ENCODE results near the gene LUC7L.
A peak's percentile ranks its signal among the peaks of the same experiment; 100 is the strongest.
"Not testable (repeated sequence)": the region's sequence is repeated elsewhere in the genome, so short reads cannot be mapped to it uniquely, and the experiment has no call there.

Gene LUC7L

GRCh38 chr16:167122-167690 lies 62.0 kb downstream of the LUC7L start:
- Histone ChIP-seq H3K4me3 (ENCODE audit: low read length in 2 of 2) (no peak overlapping the region), H3K36me3 (ENCODE audit: control insufficient read depth in 2 of 2, insufficient read depth in 2 of 2, low read length in 2 of 2) (no peaks in the 10 kb centered on the region), H3K27me3 (ENCODE audit: control insufficient read depth in 2 of 2, insufficient read depth in 2 of 2, low read length in 2 of 2) (peaks cover 36 to 48% of the 10 kb centered on the region in 2 donors), H3K9me3 (ENCODE audit: control insufficient read depth in 2 of 2, low read length in 2 of 2) (no peaks in the 10 kb centered on the region), H3K27ac (ENCODE audit: low read depth in 2 of 2, low read length in 2 of 2) (no peak overlapping the region), H3K9ac (ENCODE audit: low read depth in 1 of 2, low read length in 2 of 2) (no peak overlapping the region), H3K4me1 (ENCODE audit: control insufficient read depth in 2 of 2, insufficient read depth in 2 of 2, low read length in 2 of 2) (peaks cover 0 to 2% of the 10 kb centered on the region in 2 donors)

GRCh38 chr16:166375-167121 lies 62.7 kb downstream of the LUC7L start:
- no peak overlapping the region for H3K4me3 ChIP-seq (ENCODE audit: low read length in 2 of 2)
- peaks cover 0 to 2% of the 10 kb centered on the region in 2 donors for H3K4me1 ChIP-seq (ENCODE audit: control insufficient read depth in 2 of 2, insufficient read depth in 2 of 2, low read length in 2 of 2)
- no peaks in the 10 kb centered on the region for H3K36me3 ChIP-seq (ENCODE audit: control insufficient read depth in 2 of 2, insufficient read depth in 2 of 2, low read length in 2 of 2)
- no peak overlapping the region for H3K27ac ChIP-seq (ENCODE audit: low read depth in 2 of 2, low read length in 2 of 2)
- H3K9ac ChIP-seq (ENCODE audit: low read depth in 1 of 2, low read length in 2 of 2), result no peak overlapping the region
- H3K9me3 ChIP-seq (ENCODE audit: control insufficient read depth in 2 of 2, low read length in 2 of 2), result no peaks in the 10 kb centered on the region
- H3K27me3 ChIP-seq (ENCODE audit: control insufficient read depth in 2 of 2, insufficient read depth in 2 of 2, low read length in 2 of 2), result peaks cover 36 to 44% of the 10 kb centered on the region in 2 donors

DNA sequence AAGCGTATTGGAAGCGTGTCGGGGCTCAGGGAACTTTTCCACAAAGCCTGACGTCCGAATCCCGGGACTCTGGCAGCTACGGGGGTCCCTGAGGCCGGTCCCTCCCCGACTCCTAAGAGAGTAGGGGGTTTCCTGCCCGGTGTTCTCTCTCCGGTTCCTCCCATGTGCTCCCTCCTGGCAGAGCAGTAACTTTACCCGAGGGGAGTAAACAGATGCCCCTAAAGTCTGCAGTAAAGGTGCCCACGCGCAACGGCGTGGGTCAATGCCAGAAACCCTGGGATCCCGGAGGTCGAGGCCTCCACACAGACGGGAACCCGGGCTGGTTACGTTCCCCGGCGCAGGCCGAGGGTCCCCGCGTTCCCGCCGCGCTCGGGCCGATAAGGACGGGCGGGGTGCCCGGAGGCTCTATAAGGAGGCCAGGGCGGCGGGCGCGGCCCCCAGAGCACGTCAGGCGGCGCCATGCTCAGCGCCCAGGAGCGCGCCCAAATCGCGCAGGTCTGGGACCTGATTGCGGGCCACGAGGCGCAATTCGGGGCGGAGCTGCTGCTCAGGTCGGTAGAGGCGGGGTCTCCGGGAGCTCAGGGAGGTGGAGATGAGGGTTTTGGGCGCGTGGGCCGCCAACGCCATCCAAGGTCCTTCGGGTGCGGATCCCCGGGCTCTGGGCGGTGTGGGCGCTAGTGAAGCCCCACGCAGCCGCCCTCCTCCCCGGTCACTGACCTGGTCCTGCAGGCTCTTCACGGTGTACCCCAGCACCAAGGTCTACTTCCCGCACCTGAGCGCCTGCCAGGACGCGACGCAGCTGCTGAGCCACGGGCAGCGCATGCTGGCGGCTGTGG lies 63.5 kb downstream of the LUC7L start, which contains the start of gene HBM:
HBM (plus strand) TSS at position 440 of the 836 bp plus-strand sequence; CDS start at position 460, 20 bp downstream.
- Histone ChIP-seq H3K9me3 (ENCODE audit: control insufficient read depth in 2 of 2, low read length in 2 of 2) (no peaks in the 10 kb centered on the region), H3K27me3 (ENCODE audit: control insufficient read depth in 2 of 2, insufficient read depth in 2 of 2, low read length in 2 of 2) (peaks cover 36 to 44% of the 10 kb centered on the region in 2 donors), H3K27ac (ENCODE audit: low read depth in 2 of 2, low read length in 2 of 2) (no peak within 1 kb of the TSS), H3K4me3 (ENCODE audit: low read length in 2 of 2) (peak within 1 kb of the TSS in 1 of 2 donors; percentile 7), H3K9ac (ENCODE audit: low read depth in 1 of 2, low read length in 2 of 2) (no peak within 1 kb of the TSS), H3K36me3 (ENCODE audit: control insufficient read depth in 2 of 2, insufficient read depth in 2 of 2, low read length in 2 of 2) (no peaks in the 10 kb centered on the region), H3K4me1 (ENCODE audit: control insufficient read depth in 2 of 2, insufficient read depth in 2 of 2, low read length in 2 of 2) (peaks cover 0 to 2% of the 10 kb centered on the region in 2 donors)

GRCh38 chr16:164827-165538 lies 64.3 kb downstream of the LUC7L start:
- H3K9me3 ChIP-seq (ENCODE audit: control insufficient read depth in 2 of 2, low read length in 2 of 2), result no peaks in the 10 kb centered on the region
- no peaks in the 10 kb centered on the region for H3K36me3 ChIP-seq (ENCODE audit: control insufficient read depth in 2 of 2, insufficient read depth in 2 of 2, low read length in 2 of 2)
- peaks cover 36 to 44% of the 10 kb centered on the region in 2 donors for H3K27me3 ChIP-seq (ENCODE audit: control insufficient read depth in 2 of 2, insufficient read depth in 2 of 2, low read length in 2 of 2)
- H3K27ac ChIP-seq (ENCODE audit: low read depth in 2 of 2, low read length in 2 of 2), result no peak overlapping the region
- peak overlapping the region in 1 of 2 donors; percentile 7 for H3K4me3 ChIP-seq (ENCODE audit: low read length in 2 of 2)
- H3K9ac ChIP-seq (ENCODE audit: low read depth in 1 of 2, low read length in 2 of 2), result no peak overlapping the region
- H3K4me1 ChIP-seq (ENCODE audit: control insufficient read depth in 2 of 2, insufficient read depth in 2 of 2, low read length in 2 of 2), result peaks cover 0 to 2% of the 10 kb centered on the region in 2 donors

- not testable (repeated sequence) for H3K9ac ChIP-seq (ENCODE audit: low read depth in 1 of 2, low read length in 2 of 2); H3K36me3 ChIP-seq (ENCODE audit: control insufficient read depth in 2 of 2, insufficient read depth in 2 of 2, low read length in 2 of 2); H3K4me1 ChIP-seq (ENCODE audit: control insufficient read depth in 2 of 2, insufficient read depth in 2 of 2, low read length in 2 of 2); H3K27ac ChIP-seq (ENCODE audit: low read depth in 2 of 2, low read length in 2 of 2); H3K9me3 ChIP-seq (ENCODE audit: control insufficient read depth in 2 of 2, low read length in 2 of 2); H3K4me3 ChIP-seq (ENCODE audit: low read length in 2 of 2)
- H3K27me3 ChIP-seq (ENCODE audit: control insufficient read depth in 2 of 2, insufficient read depth in 2 of 2, low read length in 2 of 2), result peaks cover 35 to 44% of the 10 kb centered on the region in 2 donors
These were observed 65.0 kb downstream of the LUC7L start for GRCh38 chr16:164134-164823.

DNA sequence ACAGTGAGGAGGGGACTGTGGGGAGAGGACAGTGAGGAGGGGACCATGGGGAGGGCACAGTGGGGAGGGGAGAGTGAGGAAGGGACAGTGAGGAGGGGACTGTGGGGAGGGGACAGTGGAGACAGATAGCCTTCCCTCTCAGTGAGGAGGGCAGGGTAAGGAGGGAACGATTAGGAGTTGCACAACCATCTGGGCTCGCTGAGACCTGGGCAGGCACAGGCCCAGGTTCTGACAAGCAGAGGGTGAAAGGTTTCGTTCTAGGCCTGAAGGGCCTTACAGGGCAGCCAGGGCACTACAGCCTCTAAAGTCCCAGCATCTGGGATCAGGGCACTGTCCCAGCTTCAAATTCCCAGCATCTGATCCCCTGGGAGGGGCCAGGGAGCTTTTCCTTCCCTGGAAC lies 65.6 kb downstream of the LUC7L start:
- H3K27me3 ChIP-seq (ENCODE audit: control insufficient read depth in 2 of 2, insufficient read depth in 2 of 2, low read length in 2 of 2), result peaks cover 29 to 41% of the 10 kb centered on the region in 2 donors
- not testable (repeated sequence) for H3K4me1 ChIP-seq (ENCODE audit: control insufficient read depth in 2 of 2, insufficient read depth in 2 of 2, low read length in 2 of 2); H3K9me3 ChIP-seq (ENCODE audit: control insufficient read depth in 2 of 2, low read length in 2 of 2); H3K4me3 ChIP-seq (ENCODE audit: low read length in 2 of 2); H3K36me3 ChIP-seq (ENCODE audit: control insufficient read depth in 2 of 2, insufficient read depth in 2 of 2, low read length in 2 of 2); H3K27ac ChIP-seq (ENCODE audit: low read depth in 2 of 2, low read length in 2 of 2); H3K9ac ChIP-seq (ENCODE audit: low read depth in 1 of 2, low read length in 2 of 2)

GRCh38 chr16:163139-163538 lies 66.1 kb downstream of the LUC7L start:
- H3K4me1 ChIP-seq (ENCODE audit: control insufficient read depth in 2 of 2, insufficient read depth in 2 of 2, low read length in 2 of 2); H3K4me3 ChIP-seq (ENCODE audit: low read length in 2 of 2); H3K27ac ChIP-seq (ENCODE audit: low read depth in 2 of 2, low read length in 2 of 2); H3K9me3 ChIP-seq (ENCODE audit: control insufficient read depth in 2 of 2, low read length in 2 of 2); H3K36me3 ChIP-seq (ENCODE audit: control insufficient read depth in 2 of 2, insufficient read depth in 2 of 2, low read length in 2 of 2); H3K9ac ChIP-seq (ENCODE audit: low read depth in 1 of 2, low read length in 2 of 2): not testable (repeated sequence)
- peaks cover 24 to 36% of the 10 kb centered on the region in 2 donors for H3K27me3 ChIP-seq (ENCODE audit: control insufficient read depth in 2 of 2, insufficient read depth in 2 of 2, low read length in 2 of 2)

DNA sequence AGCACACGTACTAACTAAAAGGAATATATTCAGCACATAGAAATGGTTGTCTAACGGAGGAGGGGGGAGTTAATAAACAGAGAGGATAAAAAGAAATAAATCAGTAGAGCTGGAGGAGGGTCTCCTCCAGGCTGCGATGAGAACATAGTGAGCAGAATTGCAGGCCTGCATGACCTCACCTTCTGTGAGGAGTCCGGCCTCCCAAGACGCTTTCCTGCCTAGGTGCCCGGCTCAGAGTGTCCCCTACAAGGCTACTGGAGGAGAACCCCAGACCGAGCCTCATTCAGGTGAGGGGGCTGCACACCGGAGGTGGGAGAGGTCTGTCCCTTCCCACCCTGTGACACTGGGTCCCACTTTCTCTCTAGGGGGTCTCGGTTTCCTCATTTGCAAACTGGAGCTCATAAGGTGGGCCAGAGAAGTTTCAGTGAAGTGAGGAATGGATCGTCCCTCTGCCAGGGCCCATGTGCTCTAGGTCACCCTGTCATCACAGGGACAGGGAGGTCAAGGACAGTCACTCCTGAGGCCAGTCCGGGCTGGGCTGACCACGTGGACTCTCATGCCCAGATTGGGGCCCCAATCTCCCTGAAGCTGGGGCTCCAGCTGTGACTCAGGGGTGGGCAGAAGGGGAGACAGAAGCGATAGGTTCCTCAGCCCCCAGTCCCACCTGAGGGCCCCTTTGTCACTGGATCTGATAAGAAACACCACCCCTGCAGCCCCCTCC lies 66.8 kb downstream of the LUC7L start:
- H3K9ac ChIP-seq (ENCODE audit: low read depth in 1 of 2, low read length in 2 of 2), result no peak overlapping the region
- H3K4me3 ChIP-seq (ENCODE audit: low read length in 2 of 2), result no peak overlapping the region
- H3K27ac ChIP-seq (ENCODE audit: low read depth in 2 of 2, low read length in 2 of 2), result no peak overlapping the region
- no peaks in the 10 kb centered on the region for H3K36me3 ChIP-seq (ENCODE audit: control insufficient read depth in 2 of 2, insufficient read depth in 2 of 2, low read length in 2 of 2)
- peaks cover 18 to 29% of the 10 kb centered on the region in 2 donors for H3K27me3 ChIP-seq (ENCODE audit: control insufficient read depth in 2 of 2, insufficient read depth in 2 of 2, low read length in 2 of 2)
- peaks cover 0 to 2% of the 10 kb centered on the region in 2 donors for H3K4me1 ChIP-seq (ENCODE audit: control insufficient read depth in 2 of 2, insufficient read depth in 2 of 2, low read length in 2 of 2)
- no peaks in the 10 kb centered on the region for H3K9me3 ChIP-seq (ENCODE audit: control insufficient read depth in 2 of 2, low read length in 2 of 2)

DNA sequence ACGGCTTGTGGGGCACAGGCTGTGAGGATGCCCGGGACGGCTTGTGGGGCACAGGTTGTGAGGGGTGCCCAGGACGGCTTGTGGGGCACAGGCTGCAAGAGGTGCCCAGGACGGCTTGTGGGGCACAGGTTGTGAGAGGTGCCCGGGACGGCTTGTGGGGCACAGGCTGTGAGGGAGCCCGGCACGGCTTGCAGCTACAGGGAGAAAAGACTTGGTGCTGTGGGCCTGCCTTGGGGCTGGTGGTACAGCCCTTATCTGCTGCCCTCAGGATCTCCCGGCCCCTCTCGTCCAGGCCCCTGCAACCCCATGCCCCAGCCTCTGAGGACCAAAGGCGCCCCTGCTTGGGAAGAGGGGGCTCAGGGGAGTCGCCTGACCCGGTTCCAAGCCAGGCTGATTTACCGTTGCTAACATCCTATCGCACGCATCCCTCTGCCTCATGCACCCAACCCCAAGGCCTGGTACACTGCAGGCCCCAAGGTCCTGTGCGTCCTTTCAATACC lies 68.5 kb downstream of the LUC7L start:
- no peaks in the 10 kb centered on the region for H3K9me3 ChIP-seq (ENCODE audit: control insufficient read depth in 2 of 2, low read length in 2 of 2)
- H3K4me1 ChIP-seq (ENCODE audit: control insufficient read depth in 2 of 2, insufficient read depth in 2 of 2, low read length in 2 of 2), result peaks cover 0 to 2% of the 10 kb centered on the region in 2 donors
- H3K27ac ChIP-seq (ENCODE audit: low read depth in 2 of 2, low read length in 2 of 2), result no peak overlapping the region
- peaks cover 7 to 13% of the 10 kb centered on the region in 2 donors for H3K27me3 ChIP-seq (ENCODE audit: control insufficient read depth in 2 of 2, insufficient read depth in 2 of 2, low read length in 2 of 2)
- H3K4me3 ChIP-seq (ENCODE audit: low read length in 2 of 2), result no peak overlapping the region
- H3K9ac ChIP-seq (ENCODE audit: low read depth in 1 of 2, low read length in 2 of 2), result no peak overlapping the region
- no peaks in the 10 kb centered on the region for H3K36me3 ChIP-seq (ENCODE audit: control insufficient read depth in 2 of 2, insufficient read depth in 2 of 2, low read length in 2 of 2)
